Aorta (tissue), 5 donors: ENCODE data around the gene ZP1. TPM values are rescaled to one million over a fixed set of nuclear protein-coding genes. Genes with fewer than 3 reads are reported as not detected.

Source experiments
- ATAC-seq: fragments of 200-7000 bp; cut with Tn5 transposase; one replicate; pipeline ENCODE4 v1.9.1; 2022; ENCODE audit warnings: moderate library complexity; ENCODE audit not compliant: low FRiP score
- DNase-seq, 2 donors: peaks; one replicate each; pipeline ENCODE4 v3.0.0-alpha.2; 2020
- H3K27ac ChIP-seq, 2 donors: one replicate each; pipeline ENCODE4 v1.5.1; 2013; ENCODE audit warnings: low read length in 2 of 2, mild to moderate bottlenecking in 2 of 2, moderate library complexity in 2 of 2, control low read depth in 1 of 2, inconsistent platforms in 1 of 2, low read depth in 1 of 2
- H3K27me3 ChIP-seq, 2 donors: one replicate each; pipeline ENCODE4 v1.6.1; 2013; ENCODE audit warnings: control low read depth in 1 of 2, low read length in 1 of 2, mild to moderate bottlenecking in 1 of 2, moderate library complexity in 1 of 2; ENCODE audit not compliant: insufficient read depth in 2 of 2, control insufficient read depth in 1 of 2
- H3K36me3 ChIP-seq, 2 donors: one replicate each; pipeline ENCODE4 v1.6.1; 2013; ENCODE audit warnings: control low read depth in 1 of 2, low read length in 1 of 2, mild to moderate bottlenecking in 1 of 2; ENCODE audit not compliant: insufficient read depth in 2 of 2, control insufficient read depth in 1 of 2
- H3K4me1 ChIP-seq, 2 donors: one replicate each; pipeline ENCODE4 v1.6.1; 2013; ENCODE audit warnings: low read length in 2 of 2, control low read depth in 1 of 2, mild to moderate bottlenecking in 1 of 2, moderate library complexity in 1 of 2; ENCODE audit not compliant: insufficient read depth in 2 of 2, control insufficient read depth in 1 of 2
- H3K4me3 ChIP-seq, 2 donors: one replicate each; pipeline ENCODE4 v1.5.1; 2013; ENCODE audit warnings: low read length in 2 of 2, control low read depth in 1 of 2, mild to moderate bottlenecking in 1 of 2
- H3K9me3 ChIP-seq: one replicate; pipeline ENCODE4 v1.6.1; 2013; ENCODE audit warnings: mild to moderate bottlenecking, low read length; ENCODE audit not compliant: control insufficient read depth
- WGBS, 2 donors: extraction: QIAGEN DNeasy Blood & Tissue Kit; methylation state at CpG; one replicate each; pipeline ENCODE4 v1.1.7; 2013; 5-methylcytosine and 5-hydroxymethylcytosine counted together
- intact Hi-C, 2 donors: fragments of 100-400 bp; cut with DNase I; formaldehyde crosslinking; loops; one replicate each; pipeline versions ENCODE4 v1.14.2 to v1.15.0; 2022
- polyA plus RNA-seq, 2 donors: library from polyadenylated mRNA; stranded (reverse); fragments of 200-250 nt; gene quantifications; one replicate each; pipeline ENCODE4 v1.2.3, GENCODE V29; 2013
- total RNA-seq, 2 donors: library from RNA; stranded (reverse); fragmentation: NEBNext Ultra II Directional; extraction: Animal tissue kit (Norgen Biotek cat#: 25700); gene quantifications; one replicate each; pipeline ENCODE4 v1.2.1, GENCODE V29; 2021
- donor health status: healthy with polysubstance abuse.
- donor health status: Bipolar disorder and iron deficiency.
- donor health status: DM: no; HTN: no; CAD: no.
- donor health status: DM: no; HTN: no; CAD: no.
- donor health status: DM: yes; HTN: yes; CAD: no.

Gene ZP1
- total and polyA plus RNA-seq, 4 donors = not detected

- ATAC-seq = peak; percentile 88
- H3K27me3 ChIP-seq = no peaks in the 10 kb centered on the region
- no peaks in the 10 kb centered on the region for H3K9me3 ChIP-seq
- peak; percentile 85 to 95 for DNase-seq
- H3K36me3 ChIP-seq = no peaks in the 10 kb centered on the region
- intact Hi-C loops = loop anchor here (1.0 to 5.0 kb wide), 3 partner anchors 68 to 354 kb away; no protein-coding TSS in a partner anchor
- 13 to 15% methylated on average over 8 of the region's 8 CpGs for WGBS, 2 donors
- H3K4me1 ChIP-seq = no peaks in the 10 kb centered on the region
- H3K4me3 ChIP-seq = no peak overlapping the region
- H3K27ac ChIP-seq = no peak overlapping the region
Measured at GRCh38 chr11:60831143-60831500, 36.2 kb upstream of the ZP1 start.

GRCh38 chr11:60831501-60832079 is 35.8 kb upstream of the ZP1 start:
- Histone ChIP-seq H3K4me3 (no peak overlapping the region), H3K27me3 (no peaks in the 10 kb centered on the region), H3K36me3 (no peaks in the 10 kb centered on the region), H3K27ac (no peak overlapping the region), H3K9me3 (no peaks in the 10 kb centered on the region), H3K4me1 (no peaks in the 10 kb centered on the region)
- 35 to 42% methylated on average over 7 of the region's 7 CpGs for WGBS, 2 donors
- DNase-seq = no peak
- ATAC-seq = no peak
- intact Hi-C loops = loop anchor here (1.0 to 5.0 kb wide), 4 partner anchors 68 to 355 kb away; no protein-coding TSS in a partner anchor

GRCh38 chr11:60834742-60835533 is 32.4 kb upstream of the ZP1 start:
- Histone ChIP-seq H3K4me3 (no peak overlapping the region), H3K27ac (no peak overlapping the region), H3K4me1 (no peaks in the 10 kb centered on the region), H3K9me3 (no peaks in the 10 kb centered on the region), H3K27me3 (no peaks in the 10 kb centered on the region), H3K36me3 (no peaks in the 10 kb centered on the region)
- no peak for ATAC-seq
- WGBS, 2 donors = 56 to 64% methylated on average over 7 of the region's 7 CpGs
- intact Hi-C loops = loop anchor here in 1 of 2 donors (5.0 kb wide), 1 partner anchor 297 kb away; no protein-coding TSS in a partner anchor
- DNase-seq = no peak

- Histone ChIP-seq H3K27ac (no peak overlapping the region), H3K27me3 (no peaks in the 10 kb centered on the region), H3K36me3 (no peaks in the 10 kb centered on the region), H3K9me3 (no peaks in the 10 kb centered on the region), H3K4me1 (no peaks in the 10 kb centered on the region), H3K4me3 (no peak overlapping the region)
- 82 to 92% methylated on average over 3 of the region's 3 CpGs for WGBS, 2 donors
- intact Hi-C loops = no loop called here
- DNase-seq = no peak
- ATAC-seq = no peak
Measured at GRCh38 chr11:60835534-60835846, 31.9 kb upstream of the ZP1 start.

- intact Hi-C loops = no loop called here
- Histone ChIP-seq H3K27me3 (no peaks in the 10 kb centered on the region), H3K4me1 (peaks cover 0 to 3% of the 10 kb centered on the region in 2 donors), H3K4me3 (no peak overlapping the region), H3K9me3 (no peaks in the 10 kb centered on the region), H3K36me3 (no peaks in the 10 kb centered on the region), H3K27ac (no peak overlapping the region)
- WGBS, 2 donors = 69 to 79% methylated on average over 9 of the region's 9 CpGs
- DNase-seq = no peak
- no peak for ATAC-seq
Measured at GRCh38 chr11:60836866-60837515, 30.4 kb upstream of the ZP1 start.

GRCh38 chr11:60838132-60838531 is 29.2 kb upstream of the ZP1 start:
- Histone ChIP-seq H3K27ac (no peak overlapping the region), H3K9me3 (no peaks in the 10 kb centered on the region), H3K36me3 (no peaks in the 10 kb centered on the region), H3K4me1 (peaks cover 0 to 3% of the 10 kb centered on the region in 2 donors), H3K4me3 (no peak overlapping the region), H3K27me3 (no peaks in the 10 kb centered on the region)
- intact Hi-C loops = no loop called here
- ATAC-seq (no peak), DNase-seq (no peak)
- WGBS, 2 donors = 71 to 74% methylated on average over 7 of the region's 7 CpGs

GRCh38 chr11:60840470-60841430 is 26.6 kb upstream of the ZP1 start:
- peaks cover 0 to 7% of the 10 kb centered on the region in 2 donors for H3K4me1 ChIP-seq
- no peaks in the 10 kb centered on the region for H3K27me3 ChIP-seq
- WGBS, 2 donors = 41 to 42% methylated on average over 14 of the region's 14 CpGs
- H3K4me3 ChIP-seq = no peak overlapping the region
- intact Hi-C loops = loop anchor here (5.0 to 10.0 kb wide), 4 partner anchors 67 to 554 kb away; partner anchors contain the start of genes PRPF19 (in 2 of the 2), TMEM216 (in 1 of the 2) and VPS37C (in 1 of the 2)
- H3K36me3 ChIP-seq = no peaks in the 10 kb centered on the region
- ATAC-seq (peak; percentile 23), DNase-seq (no peak)
- H3K9me3 ChIP-seq = no peaks in the 10 kb centered on the region
- no peak overlapping the region for H3K27ac ChIP-seq
